GM12878 (cell line): ENCODE results near the gene TTL. TPM values are rescaled to one million over a fixed set of nuclear protein-coding genes. Genes with fewer than 3 reads are reported as not detected.

Source experiments
- CREM ChIP-seq: IDR thresholded peaks from 2 replicates; pipeline ENCODE4 v1.6.1; 2014; ENCODE audit warnings: antibody characterized with exemption, low read depth
- ESRRA ChIP-seq: IDR thresholded peaks from 2 replicates; pipeline ENCODE4 v1.6.1; 2012; ENCODE audit warnings: mild to moderate bottlenecking, low read length, improper control_type of control experiment
- HDGF ChIP-seq: fragments of 450-650 bp; IDR thresholded peaks from 2 replicates; pipeline ENCODE4 v1.6.1; 2016; ENCODE audit warnings: antibody characterized with exemption
- KAT2A ChIP-seq: conservative IDR thresholded peaks from 2 replicates; pipeline ENCODE4 v1.6.1; 2011; ENCODE audit warnings: low read depth, low read length; ENCODE audit not compliant: control insufficient read depth
- NFIC ChIP-seq: IDR thresholded peaks from 2 replicates; pipeline ENCODE4 v1.6.1; 2012; ENCODE audit warnings: low read depth, mild to moderate bottlenecking, inconsistent platforms, low read length, moderate library complexity
- PAX8 ChIP-seq: fragments of 450-650 bp; IDR thresholded peaks from 2 replicates; pipeline ENCODE4 v1.6.1; 2017; ENCODE audit warnings: mild to moderate bottlenecking, moderate library complexity
- RB1 ChIP-seq: fragments of 450-650 bp; formaldehyde crosslinking; IDR thresholded peaks from 2 replicates; pipeline ENCODE4 v1.6.1; 2017; ENCODE audit warnings: mild to moderate bottlenecking, borderline replicate concordance
- RBBP5 ChIP-seq: fragments of 200-600 bp; sonication (generic); conservative IDR thresholded peaks from 2 replicates; pipeline ENCODE4 v1.6.1; 2016
- SIX5 ChIP-seq: IDR thresholded peaks from 2 replicates; pipeline ENCODE4 v1.6.1; 2011; ENCODE audit warnings: mild to moderate bottlenecking, low read depth, low read length, moderate library complexity; ENCODE audit not compliant: severe bottlenecking
- SP1 ChIP-seq: IDR thresholded peaks from one replicate; pipeline ENCODE4 v1.6.1; 2011; ENCODE audit warnings: low read depth, low read length
- SPI1 ChIP-seq: IDR thresholded peaks from 2 replicates; pipeline ENCODE4 v1.6.1; 2011; ENCODE audit warnings: low read depth, mild to moderate bottlenecking, low read length, moderate library complexity, borderline replicate concordance; ENCODE audit not compliant: insufficient read depth
- TBL1XR1 ChIP-seq: IDR thresholded peaks from 2 replicates; pipeline ENCODE4 v1.6.1; 2012; ENCODE audit warnings: low read depth, low read length, improper control_type of control experiment
- TCF3 ChIP-seq: IDR thresholded peaks from 2 replicates; pipeline ENCODE4 v1.6.1; 2012; ENCODE audit warnings: low read depth, mild to moderate bottlenecking, low read length, borderline replicate concordance; ENCODE audit not compliant: insufficient read depth
- YY1 ChIP-seq: IDR thresholded peaks from 2 replicates; pipeline ENCODE4 v1.6.1; 2011; ENCODE audit warnings: low read depth, mild to moderate bottlenecking, low read length
- polyA plus RNA-seq, 11 experiments: library from polyadenylated mRNA; depleted of rRNA in 4 of 11; unstranded in 6 of 11; stranded (reverse) in 5 of 11; fragments of >200 nt; fragmentation: Nextera tagmentation in 4 of 11; fragmentation: Illumina TruSeq in 1 of 11; extraction: Ambion mirVana in 4 of 11; extraction: Trizol in 1 of 11; gene quantifications; 1 replicate in 1 of 11; 2 replicates in 10 of 11; pipeline versions ENCODE4 v1.2.1 to v1.2.3, GENCODE V29; 2011 to 2016; ENCODE audit warnings: inconsistent platforms in 2 of 11, missing spikeins in 2 of 11, low read depth in 1 of 11
- total RNA-seq, 4 experiments: library from RNA; depleted of rRNA in 3 of 4; stranded (reverse); fragments of >200 nt in 3 of 4; fragmentation: Illumina TruSeq in 1 of 4; extraction: Trizol in 1 of 4; gene quantifications; 2 replicates each; pipeline versions ENCODE4 v1.2.1 to v1.2.3, GENCODE V29; 2013 to 2021
- TF ChIP-seq, protein P1 (sequence below): fragments of 450-650 bp; conservative IDR thresholded peaks from 2 replicates; pipeline ENCODE4 v1.6.1; 2017; ENCODE audit warnings: mild to moderate bottlenecking, moderate library complexity
- TF ChIP-seq, protein P2 (sequence below): fragments of 450-650 bp; IDR thresholded peaks from 2 replicates; pipeline ENCODE4 v1.6.1; 2017; ENCODE audit warnings: mild to moderate bottlenecking, moderate library complexity
- TF ChIP-seq, protein P3 (sequence below): IDR thresholded peaks from 2 replicates; pipeline ENCODE4 v1.6.1; 2012; ENCODE audit warnings: improper control_type of control experiment, low read depth, low read length; ENCODE audit not compliant: insufficient replicate concordance

TTL gene
- total and polyA plus RNA-seq, 10 of the 15 experiments (the other 5 are each of a cell fraction or from before 2014, with no cell fraction given): 3.9 to 27.1 (median 16.1) TPM

DNA sequence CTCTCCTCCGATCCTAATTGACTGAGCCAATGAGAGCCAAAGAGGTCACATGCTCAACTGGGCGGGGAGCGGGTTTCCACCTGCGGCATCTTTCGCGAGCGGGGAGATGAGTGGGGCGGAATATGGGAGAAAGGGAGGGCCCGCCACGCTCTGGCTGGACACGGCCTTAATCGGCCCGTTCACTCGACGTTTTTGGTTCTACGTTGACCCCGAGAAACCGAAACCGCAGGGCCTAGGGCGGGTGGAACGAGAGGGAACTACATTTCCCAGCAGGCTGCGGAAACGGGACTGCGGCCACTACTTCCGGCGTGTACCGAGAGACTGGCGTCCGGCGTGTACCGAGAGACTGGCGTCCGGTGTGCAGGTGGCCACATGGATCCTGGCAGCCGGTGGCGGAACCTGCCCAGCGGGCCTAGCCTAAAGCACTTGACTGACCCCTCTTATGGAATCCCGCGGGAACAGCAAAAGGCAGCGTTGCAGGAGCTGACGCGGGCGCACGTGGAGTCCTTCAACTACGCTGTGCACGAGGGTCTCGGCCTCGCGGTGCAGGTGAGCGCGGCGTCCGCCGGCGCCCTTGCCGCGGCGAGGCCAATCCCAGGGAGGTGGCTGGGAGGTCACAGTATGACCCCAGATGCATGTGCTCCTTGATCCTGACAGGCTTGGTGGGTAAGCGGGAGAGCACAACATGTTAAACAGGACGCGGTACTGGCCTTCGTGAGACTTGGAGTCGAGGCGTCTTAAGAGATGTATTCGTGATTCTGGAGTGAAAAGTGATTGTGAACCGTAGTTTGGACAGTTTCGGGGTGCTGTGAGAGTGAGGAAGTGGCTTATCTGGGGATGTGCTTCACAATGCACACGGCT, 60.4 kb downstream of the TTL start, which contains the start of gene POLR1B (continued):
- TF ChIP-seq SPI1: peak; percentile 36; the same call in 1 of the 2 replicates
- 0 out of 2 replicates have a peak, but pooled peaks have one; percentile 8 for TF ChIP-seq RB1
- TF ChIP-seq NFIC: no peak; the same call in 1 of the 2 replicates
- TF ChIP-seq YY1: peak; percentile 81
- TF ChIP-seq, protein P1, sequence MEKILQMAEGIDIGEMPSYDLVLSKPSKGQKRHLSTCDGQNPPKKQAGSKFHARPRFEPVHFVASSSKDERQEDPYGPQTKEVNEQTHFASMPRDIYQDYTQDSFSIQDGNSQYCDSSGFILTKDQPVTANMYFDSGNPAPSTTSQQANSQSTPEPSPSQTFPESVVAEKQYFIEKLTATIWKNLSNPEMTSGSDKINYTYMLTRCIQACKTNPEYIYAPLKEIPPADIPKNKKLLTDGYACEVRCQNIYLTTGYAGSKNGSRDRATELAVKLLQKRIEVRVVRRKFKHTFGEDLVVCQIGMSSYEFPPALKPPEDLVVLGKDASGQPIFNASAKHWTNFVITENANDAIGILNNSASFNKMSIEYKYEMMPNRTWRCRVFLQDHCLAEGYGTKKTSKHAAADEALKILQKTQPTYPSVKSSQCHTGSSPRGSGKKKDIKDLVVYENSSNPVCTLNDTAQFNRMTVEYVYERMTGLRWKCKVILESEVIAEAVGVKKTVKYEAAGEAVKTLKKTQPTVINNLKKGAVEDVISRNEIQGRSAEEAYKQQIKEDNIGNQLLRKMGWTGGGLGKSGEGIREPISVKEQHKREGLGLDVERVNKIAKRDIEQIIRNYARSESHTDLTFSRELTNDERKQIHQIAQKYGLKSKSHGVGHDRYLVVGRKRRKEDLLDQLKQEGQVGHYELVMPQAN: peak; percentile 97
- TF ChIP-seq CREM: peak; percentile 89
- no peak for TF ChIP-seq KAT2A
- peak; percentile 92 for TF ChIP-seq SIX5
- 0 out of 2 replicates have a peak, but pooled peaks have one; percentile 60 for TF ChIP-seq HDGF
- TF ChIP-seq, protein P2, sequence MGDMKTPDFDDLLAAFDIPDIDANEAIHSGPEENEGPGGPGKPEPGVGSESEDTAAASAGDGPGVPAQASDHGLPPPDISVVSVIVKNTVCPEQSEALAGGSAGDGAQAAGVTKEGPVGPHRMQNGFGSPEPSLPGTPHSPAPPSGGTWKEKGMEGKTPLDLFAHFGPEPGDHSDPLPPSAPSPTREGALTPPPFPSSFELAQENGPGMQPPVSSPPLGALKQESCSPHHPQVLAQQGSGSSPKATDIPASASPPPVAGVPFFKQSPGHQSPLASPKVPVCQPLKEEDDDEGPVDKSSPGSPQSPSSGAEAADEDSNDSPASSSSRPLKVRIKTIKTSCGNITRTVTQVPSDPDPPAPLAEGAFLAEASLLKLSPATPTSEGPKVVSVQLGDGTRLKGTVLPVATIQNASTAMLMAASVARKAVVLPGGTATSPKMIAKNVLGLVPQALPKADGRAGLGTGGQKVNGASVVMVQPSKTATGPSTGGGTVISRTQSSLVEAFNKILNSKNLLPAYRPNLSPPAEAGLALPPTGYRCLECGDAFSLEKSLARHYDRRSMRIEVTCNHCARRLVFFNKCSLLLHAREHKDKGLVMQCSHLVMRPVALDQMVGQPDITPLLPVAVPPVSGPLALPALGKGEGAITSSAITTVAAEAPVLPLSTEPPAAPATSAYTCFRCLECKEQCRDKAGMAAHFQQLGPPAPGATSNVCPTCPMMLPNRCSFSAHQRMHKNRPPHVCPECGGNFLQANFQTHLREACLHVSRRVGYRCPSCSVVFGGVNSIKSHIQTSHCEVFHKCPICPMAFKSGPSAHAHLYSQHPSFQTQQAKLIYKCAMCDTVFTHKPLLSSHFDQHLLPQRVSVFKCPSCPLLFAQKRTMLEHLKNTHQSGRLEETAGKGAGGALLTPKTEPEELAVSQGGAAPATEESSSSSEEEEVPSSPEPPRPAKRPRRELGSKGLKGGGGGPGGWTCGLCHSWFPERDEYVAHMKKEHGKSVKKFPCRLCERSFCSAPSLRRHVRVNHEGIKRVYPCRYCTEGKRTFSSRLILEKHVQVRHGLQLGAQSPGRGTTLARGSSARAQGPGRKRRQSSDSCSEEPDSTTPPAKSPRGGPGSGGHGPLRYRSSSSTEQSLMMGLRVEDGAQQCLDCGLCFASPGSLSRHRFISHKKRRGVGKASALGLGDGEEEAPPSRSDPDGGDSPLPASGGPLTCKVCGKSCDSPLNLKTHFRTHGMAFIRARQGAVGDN: no peak; the same call in 1 of the 2 replicates
- TF ChIP-seq PAX8: peak; percentile 99
- 0 out of 2 replicates have a peak, but pooled peaks have one; percentile 26 for TF ChIP-seq TCF3
- peak; percentile 90; the same call in 1 of the 2 replicates for TF ChIP-seq RBBP5
- no peak; the same call in 1 of the 2 replicates for TF ChIP-seq ESRRA
- TF ChIP-seq SP1: peak; percentile 16
- TF ChIP-seq, protein P3, sequence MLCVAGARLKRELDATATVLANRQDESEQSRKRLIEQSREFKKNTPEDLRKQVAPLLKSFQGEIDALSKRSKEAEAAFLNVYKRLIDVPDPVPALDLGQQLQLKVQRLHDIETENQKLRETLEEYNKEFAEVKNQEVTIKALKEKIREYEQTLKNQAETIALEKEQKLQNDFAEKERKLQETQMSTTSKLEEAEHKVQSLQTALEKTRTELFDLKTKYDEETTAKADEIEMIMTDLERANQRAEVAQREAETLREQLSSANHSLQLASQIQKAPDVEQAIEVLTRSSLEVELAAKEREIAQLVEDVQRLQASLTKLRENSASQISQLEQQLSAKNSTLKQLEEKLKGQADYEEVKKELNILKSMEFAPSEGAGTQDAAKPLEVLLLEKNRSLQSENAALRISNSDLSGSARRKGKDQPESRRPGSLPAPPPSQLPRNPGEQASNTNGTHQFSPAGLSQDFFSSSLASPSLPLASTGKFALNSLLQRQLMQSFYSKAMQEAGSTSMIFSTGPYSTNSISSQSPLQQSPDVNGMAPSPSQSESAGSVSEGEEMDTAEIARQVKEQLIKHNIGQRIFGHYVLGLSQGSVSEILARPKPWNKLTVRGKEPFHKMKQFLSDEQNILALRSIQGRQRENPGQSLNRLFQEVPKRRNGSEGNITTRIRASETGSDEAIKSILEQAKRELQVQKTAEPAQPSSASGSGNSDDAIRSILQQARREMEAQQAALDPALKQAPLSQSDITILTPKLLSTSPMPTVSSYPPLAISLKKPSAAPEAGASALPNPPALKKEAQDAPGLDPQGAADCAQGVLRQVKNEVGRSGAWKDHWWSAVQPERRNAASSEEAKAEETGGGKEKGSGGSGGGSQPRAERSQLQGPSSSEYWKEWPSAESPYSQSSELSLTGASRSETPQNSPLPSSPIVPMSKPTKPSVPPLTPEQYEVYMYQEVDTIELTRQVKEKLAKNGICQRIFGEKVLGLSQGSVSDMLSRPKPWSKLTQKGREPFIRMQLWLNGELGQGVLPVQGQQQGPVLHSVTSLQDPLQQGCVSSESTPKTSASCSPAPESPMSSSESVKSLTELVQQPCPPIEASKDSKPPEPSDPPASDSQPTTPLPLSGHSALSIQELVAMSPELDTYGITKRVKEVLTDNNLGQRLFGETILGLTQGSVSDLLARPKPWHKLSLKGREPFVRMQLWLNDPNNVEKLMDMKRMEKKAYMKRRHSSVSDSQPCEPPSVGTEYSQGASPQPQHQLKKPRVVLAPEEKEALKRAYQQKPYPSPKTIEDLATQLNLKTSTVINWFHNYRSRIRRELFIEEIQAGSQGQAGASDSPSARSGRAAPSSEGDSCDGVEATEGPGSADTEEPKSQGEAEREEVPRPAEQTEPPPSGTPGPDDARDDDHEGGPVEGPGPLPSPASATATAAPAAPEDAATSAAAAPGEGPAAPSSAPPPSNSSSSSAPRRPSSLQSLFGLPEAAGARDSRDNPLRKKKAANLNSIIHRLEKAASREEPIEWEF: no peak
- TF ChIP-seq TBL1XR1: no peak
